ENCODE results near the gene UNC79.

The UNC79 gene

GRCh38 chr14:93747560-93747959 lies 316.8 kb downstream of the UNC79 start:
- peaks cover 6% of the 10 kb centered on the region for H3K27me3 Mint-ChIP-seq (ENCODE audit: low read depth, poor library complexity)
- H3K4me3 Mint-ChIP-seq, result no peak overlapping the region
- no peak for TF ChIP-seq CTCF (IDR thresholded peaks at IDR 0.05)
- no peak for DNase-seq
- peaks cover 55% of the 10 kb centered on the region for H3K4me1 Mint-ChIP-seq
- no peaks in the 10 kb centered on the region for H3K36me3 Mint-ChIP-seq (ENCODE audit: low read depth)
- H3K9me3 Mint-ChIP-seq, result no peaks in the 10 kb centered on the region
- peak overlapping the region; percentile 13 for H3K27ac Mint-ChIP-seq

- H3K4me3 Mint-ChIP-seq, result no peak overlapping the region
- TF ChIP-seq CTCF (IDR thresholded peaks at IDR 0.05), result no peak
- peak overlapping the region; percentile 13 for H3K27ac Mint-ChIP-seq
- no peak for DNase-seq
- no peaks in the 10 kb centered on the region for H3K36me3 Mint-ChIP-seq (ENCODE audit: low read depth)
- H3K27me3 Mint-ChIP-seq (ENCODE audit: low read depth, poor library complexity), result peaks cover 3% of the 10 kb centered on the region
- H3K9me3 Mint-ChIP-seq, result no peaks in the 10 kb centered on the region
- H3K4me1 Mint-ChIP-seq, result peaks cover 50% of the 10 kb centered on the region
Measured at GRCh38 chr14:93748208-93749075, 317.7 kb downstream of the UNC79 start.

GRCh38 chr14:93749076-93749420 lies 318.3 kb downstream of the UNC79 start:
- H3K36me3 Mint-ChIP-seq (ENCODE audit: low read depth), result no peaks in the 10 kb centered on the region
- peaks cover 2% of the 10 kb centered on the region for H3K27me3 Mint-ChIP-seq (ENCODE audit: low read depth, poor library complexity)
- peaks cover 48% of the 10 kb centered on the region for H3K4me1 Mint-ChIP-seq
- H3K4me3 Mint-ChIP-seq, result no peak overlapping the region
- H3K9me3 Mint-ChIP-seq, result no peaks in the 10 kb centered on the region
- TF ChIP-seq CTCF (IDR thresholded peaks at IDR 0.05), result no peak
- peak overlapping the region; percentile 55 for H3K27ac Mint-ChIP-seq
- DNase-seq, result no peak

- Mint-ChIP-seq H3K27me3 (ENCODE audit: low read depth, poor library complexity) (peaks cover 5% of the 10 kb centered on the region), H3K9me3 (peaks cover 4% of the 10 kb centered on the region), H3K4me3 (no peak overlapping the region), H3K4me1 (peaks cover 35% of the 10 kb centered on the region), H3K27ac (peak overlapping the region; percentile 87), H3K36me3 (ENCODE audit: low read depth) (no peaks in the 10 kb centered on the region)
- TF ChIP-seq CTCF (IDR thresholded peaks at IDR 0.05), result no peak
- no peak for DNase-seq
Measured at GRCh38 chr14:93751946-93752655, 321.4 kb downstream of the UNC79 start.

GRCh38 chr14:93752980-93753561 lies 322.3 kb downstream of the UNC79 start:
- Mint-ChIP-seq H3K4me3 (no peak overlapping the region), H3K4me1 (peaks cover 33% of the 10 kb centered on the region), H3K27me3 (ENCODE audit: low read depth, poor library complexity) (peaks cover 5% of the 10 kb centered on the region), H3K9me3 (peaks cover 4% of the 10 kb centered on the region), H3K36me3 (ENCODE audit: low read depth) (no peaks in the 10 kb centered on the region), H3K27ac (no peak overlapping the region)
- no peak for TF ChIP-seq CTCF (IDR thresholded peaks at IDR 0.05)
- DNase-seq, result no peak
